Activated T-cell treated with anti-CD3 and anti-CD28 coated beads, Interleukin-2, amount 50 U/mL, for 72 hours (primary cell): ENCODE results near the gene KLK4. TPM values are rescaled to one million over a fixed set of nuclear protein-coding genes. Genes with fewer than 3 reads are reported as not detected.

Experiments used
- ATAC-seq, 2 donors: fragments of 150-1000 bp; cut with Tn5 transposase; replicated peaks in 1 of 2; 2 replicates each; pipeline ENCODE4 v1.10.0; 2021; ENCODE audit warnings: moderate library complexity in 2 of 2, mild to moderate bottlenecking in 1 of 2
- DNase-seq, 2 donors: peaks; one replicate each; pipeline ENCODE4 v3.0.0; 2021 to 2022; ENCODE audit warnings: mixed read lengths in 1 of 2
- H3K27ac Mint-ChIP-seq: one replicate; pipeline ENCODE4 v1.8.0; 2022; ENCODE audit warnings: mild to moderate bottlenecking, moderate library complexity, mixed read lengths
- H3K27me3 Mint-ChIP-seq: one replicate; pipeline ENCODE4 v1.8.0; 2022; ENCODE audit warnings: low read depth, mixed read lengths
- H3K36me3 Mint-ChIP-seq, 2 donors: one replicate each; pipeline ENCODE4 v1.8.0; 2022; ENCODE audit warnings: mixed read lengths in 2 of 2, mild to moderate bottlenecking in 1 of 2; ENCODE audit not compliant: insufficient read depth in 2 of 2
- H3K4me1 Mint-ChIP-seq: one replicate; pipeline ENCODE4 v1.8.0; 2022; ENCODE audit warnings: low read depth, mixed read lengths
- H3K4me3 Mint-ChIP-seq, 2 donors: one replicate each; pipeline ENCODE4 v1.8.0; 2022; ENCODE audit warnings: mild to moderate bottlenecking in 2 of 2, mixed read lengths in 2 of 2, moderate library complexity in 2 of 2
- H3K9me3 Mint-ChIP-seq, 2 donors: one replicate each; pipeline ENCODE4 v1.8.0; 2022; ENCODE audit warnings: mixed read lengths in 2 of 2
- total RNA-seq, 2 donors: library from RNA; stranded (reverse); gene quantifications; one replicate each; pipeline ENCODE4 v1.2.3, GENCODE V29; 2022

KLK4 gene
- total RNA-seq, 2 donors from 2014 or later, result not detected

GRCh38 chr19:50890422-50891252 is 20.6 kb downstream of the KLK4 start:
- H3K9me3 Mint-ChIP-seq, result peaks cover 0 to 4% of the 10 kb centered on the region in 2 donors
- no peak for DNase-seq
- no peaks in the 10 kb centered on the region for H3K4me1 Mint-ChIP-seq
- no peak overlapping the region for H3K4me3 Mint-ChIP-seq
- no peak overlapping the region for H3K27ac Mint-ChIP-seq
- H3K36me3 Mint-ChIP-seq, result peaks cover 0 to 3% of the 10 kb centered on the region in 2 donors
- H3K27me3 Mint-ChIP-seq, result peaks cover 57% of the 10 kb centered on the region
- peak; percentile 51 to 54 for ATAC-seq

GRCh38 chr19:50889638-50890037 is 21.6 kb downstream of the KLK4 start:
- H3K9me3 Mint-ChIP-seq, result no peaks in the 10 kb centered on the region
- H3K4me3 Mint-ChIP-seq, result no peak overlapping the region
- peaks cover 64% of the 10 kb centered on the region for H3K27me3 Mint-ChIP-seq
- no peaks in the 10 kb centered on the region for H3K4me1 Mint-ChIP-seq
- H3K36me3 Mint-ChIP-seq, result no peaks in the 10 kb centered on the region
- DNase-seq, result no peak
- no peak for ATAC-seq
- H3K27ac Mint-ChIP-seq, result no peak overlapping the region

- no peaks in the 10 kb centered on the region for H3K4me1 Mint-ChIP-seq
- no peak overlapping the region for H3K4me3 Mint-ChIP-seq
- no peaks in the 10 kb centered on the region for H3K9me3 Mint-ChIP-seq
- H3K27me3 Mint-ChIP-seq, result peaks cover 69% of the 10 kb centered on the region
- H3K27ac Mint-ChIP-seq, result no peak overlapping the region
- ATAC-seq, result no peak
- no peaks in the 10 kb centered on the region for H3K36me3 Mint-ChIP-seq
- DNase-seq, result no peak
Observed at GRCh38 chr19:50882188-50882587, 29.0 kb downstream of the KLK4 start.

- Mint-ChIP-seq H3K27ac (no peak overlapping the region), H3K4me1 (no peaks in the 10 kb centered on the region), H3K9me3 (no peaks in the 10 kb centered on the region), H3K4me3 (no peak overlapping the region), H3K27me3 (peaks cover 52% of the 10 kb centered on the region), H3K36me3 (no peaks in the 10 kb centered on the region)
- ATAC-seq (no peak), DNase-seq (no peak)
Observed at GRCh38 chr19:50880241-50880640, 31.0 kb downstream of the KLK4 start.

- ATAC-seq, result no peak
- no peaks in the 10 kb centered on the region for H3K9me3 Mint-ChIP-seq
- no peak for DNase-seq
- no peak overlapping the region for H3K4me3 Mint-ChIP-seq
- no peaks in the 10 kb centered on the region for H3K4me1 Mint-ChIP-seq
- no peaks in the 10 kb centered on the region for H3K36me3 Mint-ChIP-seq
- no peak overlapping the region for H3K27ac Mint-ChIP-seq
- peaks cover 43% of the 10 kb centered on the region for H3K27me3 Mint-ChIP-seq
Observed at GRCh38 chr19:50878851-50879250, 32.3 kb downstream of the KLK4 start.

- DNase-seq (no peak), ATAC-seq (no peak)
- Mint-ChIP-seq H3K27me3 (peaks cover 40% of the 10 kb centered on the region), H3K27ac (no peak overlapping the region), H3K9me3 (no peaks in the 10 kb centered on the region), H3K4me3 (no peak overlapping the region), H3K4me1 (no peaks in the 10 kb centered on the region), H3K36me3 (no peaks in the 10 kb centered on the region)
Observed at GRCh38 chr19:50877338-50877737, 33.9 kb downstream of the KLK4 start.

GRCh38 chr19:50876456-50876855 is 34.7 kb downstream of the KLK4 start:
- H3K4me3 Mint-ChIP-seq, result no peak overlapping the region
- H3K27ac Mint-ChIP-seq, result no peak overlapping the region
- no peak for ATAC-seq
- no peaks in the 10 kb centered on the region for H3K4me1 Mint-ChIP-seq
- peaks cover 38% of the 10 kb centered on the region for H3K27me3 Mint-ChIP-seq
- no peaks in the 10 kb centered on the region for H3K36me3 Mint-ChIP-seq
- no peaks in the 10 kb centered on the region for H3K9me3 Mint-ChIP-seq
- DNase-seq, result no peak

GRCh38 chr19:50875795-50876422 is 35.3 kb downstream of the KLK4 start:
- no peak for DNase-seq
- Mint-ChIP-seq H3K27ac (no peak overlapping the region), H3K27me3 (peaks cover 43% of the 10 kb centered on the region), H3K4me3 (no peak overlapping the region), H3K4me1 (no peaks in the 10 kb centered on the region), H3K9me3 (no peaks in the 10 kb centered on the region), H3K36me3 (no peaks in the 10 kb centered on the region)
- no peak for ATAC-seq

- ATAC-seq, result no peak
- DNase-seq, result no peak
- H3K4me1 Mint-ChIP-seq, result no peaks in the 10 kb centered on the region
- H3K27ac Mint-ChIP-seq, result no peak overlapping the region
- H3K9me3 Mint-ChIP-seq, result no peaks in the 10 kb centered on the region
- H3K36me3 Mint-ChIP-seq, result no peaks in the 10 kb centered on the region
- H3K27me3 Mint-ChIP-seq, result peaks cover 31% of the 10 kb centered on the region
- H3K4me3 Mint-ChIP-seq, result no peak overlapping the region
Observed at GRCh38 chr19:50874211-50874610, 37.0 kb downstream of the KLK4 start.

GRCh38 chr19:50873056-50873455 is 38.1 kb downstream of the KLK4 start, which contains the start of gene KLK2:
Gene KLK2, plus strand, starts transcription at chr19:50873439. Its CDS starts 35 bp downstream, at chr19:50873474.
- Mint-ChIP-seq H3K4me1 (no peaks in the 10 kb centered on the region), H3K27me3 (peaks cover 28% of the 10 kb centered on the region), H3K36me3 (no peaks in the 10 kb centered on the region), H3K27ac (no peak within 1 kb of the TSS), H3K4me3 (no peak within 1 kb of the TSS), H3K9me3 (no peaks in the 10 kb centered on the region)
- ATAC-seq (no peak), DNase-seq (no peak)

GRCh38 chr19:50870417-50871089 is 40.6 kb downstream of the KLK4 start:
- peak; percentile 52 to 69 for ATAC-seq
- Mint-ChIP-seq H3K36me3 (no peaks in the 10 kb centered on the region), H3K27ac (no peak overlapping the region), H3K9me3 (no peaks in the 10 kb centered on the region), H3K27me3 (peaks cover 53% of the 10 kb centered on the region), H3K4me3 (no peak overlapping the region), H3K4me1 (no peaks in the 10 kb centered on the region)
- peak; percentile 14 to 32 for DNase-seq

- ATAC-seq (no peak), DNase-seq (no peak)
- no peak overlapping the region for H3K4me3 Mint-ChIP-seq
- no peaks in the 10 kb centered on the region for H3K36me3 Mint-ChIP-seq
- peaks cover 62% of the 10 kb centered on the region for H3K27me3 Mint-ChIP-seq
- H3K9me3 Mint-ChIP-seq, result no peaks in the 10 kb centered on the region
- no peaks in the 10 kb centered on the region for H3K4me1 Mint-ChIP-seq
- no peak overlapping the region for H3K27ac Mint-ChIP-seq
Observed at GRCh38 chr19:50869479-50869878, 41.7 kb downstream of the KLK4 start.
